ENCODE measurements around the gene ST6GALNAC4. TPM values are rescaled to one million over a fixed set of nuclear protein-coding genes. Genes with fewer than 3 reads are reported as not detected.

ST6GALNAC4 gene
- total RNA-seq, 1 experiment from 2014 or later: 13.2 TPM

- H3K4me1 ChIP-seq: peaks cover 30% of the 10 kb centered on the region
- H3K27ac Mint-ChIP-seq (ENCODE audit: unreplicated experiment): no peak overlapping the region
- no peak for DNase-seq
- BruUV-seq (replicated peaks): no TSS peak
- intact Hi-C loops (cut with micrococcal nuclease; ENCODE audit: unreplicated experiment): no loop called here
- no peak overlapping the region for H3K4me3 Mint-ChIP-seq (ENCODE audit: unreplicated experiment)
- H3K36me3 Mint-ChIP-seq (ENCODE audit: insufficient read depth, unreplicated experiment): peaks cover 56% of the 10 kb centered on the region
- ChIA-PET CTCF (interaction anchor here (0.8 kb wide), 1 partner anchor 26 kb away, joined by 4 read pairs; no protein-coding TSS in a partner anchor), POLR2A (no interaction called here)
- H3K9me3 Mint-ChIP-seq (ENCODE audit: unreplicated experiment): peaks cover 25% of the 10 kb centered on the region
- peaks cover 25% of the 10 kb centered on the region for H3K36me3 ChIP-seq (ENCODE audit: control insufficient read depth, insufficient read depth, low read length)
- no peaks in the 10 kb centered on the region for H3K27me3 Mint-ChIP-seq (ENCODE audit: insufficient read depth, unreplicated experiment)
- no peak for TF ChIP-seq CTCF (IDR thresholded peaks at IDR 0.05; ENCODE audit: insufficient read depth in 1 of 2, low read depth in 1 of 2, low read length in 1 of 2, severe bottlenecking in 1 of 2, unreplicated experiment in 1 of 2)
- H3K4me3 ChIP-seq (ENCODE audit: low read depth, low read length): no peak overlapping the region
- no peaks in the 10 kb centered on the region for H3K27me3 ChIP-seq (replicated peaks; ENCODE audit: control insufficient read depth, insufficient read depth, low read length)
- peaks cover 13% of the 10 kb centered on the region for H3K4me1 Mint-ChIP-seq (ENCODE audit: low read depth, unreplicated experiment)
- H3K9me3 ChIP-seq: peaks cover 23% of the 10 kb centered on the region
Observed at GRCh38 chr9:127895811-127896210, 21.0 kb downstream of the ST6GALNAC4 start.

GRCh38 chr9:127893392-127893791, 23.4 kb downstream of the ST6GALNAC4 start:
- no peak for TF ChIP-seq CTCF (IDR thresholded peaks at IDR 0.05; ENCODE audit: insufficient read depth in 1 of 2, low read depth in 1 of 2, low read length in 1 of 2, severe bottlenecking in 1 of 2, unreplicated experiment in 1 of 2)
- Histone ChIP-seq H3K4me1 (peaks cover 17% of the 10 kb centered on the region), H3K9me3 (peaks cover 23% of the 10 kb centered on the region), H3K36me3 (ENCODE audit: control insufficient read depth, insufficient read depth, low read length) (peaks cover 25% of the 10 kb centered on the region), H3K4me3 (ENCODE audit: low read depth, low read length) (no peak overlapping the region), H3K27me3 (replicated peaks; ENCODE audit: control insufficient read depth, insufficient read depth, low read length) (no peaks in the 10 kb centered on the region)
- peaks cover 25% of the 10 kb centered on the region for H3K9me3 Mint-ChIP-seq (ENCODE audit: unreplicated experiment)
- no peak overlapping the region for H3K27ac Mint-ChIP-seq (ENCODE audit: unreplicated experiment)
- peaks cover 57% of the 10 kb centered on the region for H3K36me3 Mint-ChIP-seq (ENCODE audit: insufficient read depth, unreplicated experiment)
- intact Hi-C loops (cut with micrococcal nuclease; ENCODE audit: unreplicated experiment): no loop called here
- DNase-seq: no peak
- ChIA-PET CTCF (interaction anchor here (0.5 kb wide), 1 partner anchor 39 kb away, joined by 3 read pairs; no protein-coding TSS in a partner anchor), POLR2A (interaction anchor here (0.7 kb wide), 1 partner anchor 93 kb away, joined by 4 read pairs; no protein-coding TSS in a partner anchor)
- H3K27me3 Mint-ChIP-seq (ENCODE audit: insufficient read depth, unreplicated experiment): no peaks in the 10 kb centered on the region
- no TSS peak for BruUV-seq (replicated peaks)
- H3K4me1 Mint-ChIP-seq (ENCODE audit: low read depth, unreplicated experiment): peaks cover 12% of the 10 kb centered on the region
- no peak overlapping the region for H3K4me3 Mint-ChIP-seq (ENCODE audit: unreplicated experiment)

GRCh38 chr9:127892831-127893230, 24.0 kb downstream of the ST6GALNAC4 start:
- H3K4me3 Mint-ChIP-seq (ENCODE audit: unreplicated experiment): no peak overlapping the region
- no TSS peak for BruUV-seq (replicated peaks)
- Histone ChIP-seq H3K4me3 (ENCODE audit: low read depth, low read length) (no peak overlapping the region), H3K9me3 (peaks cover 23% of the 10 kb centered on the region), H3K4me1 (peaks cover 12% of the 10 kb centered on the region), H3K27me3 (replicated peaks; ENCODE audit: control insufficient read depth, insufficient read depth, low read length) (no peaks in the 10 kb centered on the region), H3K36me3 (ENCODE audit: control insufficient read depth, insufficient read depth, low read length) (peaks cover 25% of the 10 kb centered on the region)
- no peak for TF ChIP-seq CTCF (IDR thresholded peaks at IDR 0.05; ENCODE audit: insufficient read depth in 1 of 2, low read depth in 1 of 2, low read length in 1 of 2, severe bottlenecking in 1 of 2, unreplicated experiment in 1 of 2)
- no peaks in the 10 kb centered on the region for H3K27me3 Mint-ChIP-seq (ENCODE audit: insufficient read depth, unreplicated experiment)
- H3K9me3 Mint-ChIP-seq (ENCODE audit: unreplicated experiment): peaks cover 25% of the 10 kb centered on the region
- peaks cover 12% of the 10 kb centered on the region for H3K4me1 Mint-ChIP-seq (ENCODE audit: low read depth, unreplicated experiment)
- intact Hi-C loops (cut with micrococcal nuclease; ENCODE audit: unreplicated experiment): no loop called here
- ChIA-PET POLR2A (interaction anchor here (0.7 kb wide), 1 partner anchor 93 kb away, joined by 4 read pairs; no protein-coding TSS in a partner anchor), CTCF (no interaction called here)
- no peak overlapping the region for H3K27ac Mint-ChIP-seq (ENCODE audit: unreplicated experiment)
- DNase-seq: no peak
- H3K36me3 Mint-ChIP-seq (ENCODE audit: insufficient read depth, unreplicated experiment): peaks cover 54% of the 10 kb centered on the region

Measured in Caco-2 (cell line).